ENCODE results near the gene ANKRD23.

GRCh38 chr2:96881349-96882195 lies 37.8 kb upstream of the ANKRD23 start:
- no peak for TF ChIP-seq CTCF (conservative IDR thresholded peaks at IDR 0.05)
- no peak for TF ChIP-seq ZFX (IDR thresholded peaks at IDR 0.05)
